NCI-H187 treated with DMSO at 0.1 percent for 48 hours (cell line): ENCODE measurements around the gene APCS.

Experiments used
- DNase-seq: peaks from one replicate; lab custom pipeline; 2025; lab: John Stamatoyannopoulos, UW

APCS gene, protein sequence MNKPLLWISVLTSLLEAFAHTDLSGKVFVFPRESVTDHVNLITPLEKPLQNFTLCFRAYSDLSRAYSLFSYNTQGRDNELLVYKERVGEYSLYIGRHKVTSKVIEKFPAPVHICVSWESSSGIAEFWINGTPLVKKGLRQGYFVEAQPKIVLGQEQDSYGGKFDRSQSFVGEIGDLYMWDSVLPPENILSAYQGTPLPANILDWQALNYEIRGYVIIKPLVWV

DNA sequence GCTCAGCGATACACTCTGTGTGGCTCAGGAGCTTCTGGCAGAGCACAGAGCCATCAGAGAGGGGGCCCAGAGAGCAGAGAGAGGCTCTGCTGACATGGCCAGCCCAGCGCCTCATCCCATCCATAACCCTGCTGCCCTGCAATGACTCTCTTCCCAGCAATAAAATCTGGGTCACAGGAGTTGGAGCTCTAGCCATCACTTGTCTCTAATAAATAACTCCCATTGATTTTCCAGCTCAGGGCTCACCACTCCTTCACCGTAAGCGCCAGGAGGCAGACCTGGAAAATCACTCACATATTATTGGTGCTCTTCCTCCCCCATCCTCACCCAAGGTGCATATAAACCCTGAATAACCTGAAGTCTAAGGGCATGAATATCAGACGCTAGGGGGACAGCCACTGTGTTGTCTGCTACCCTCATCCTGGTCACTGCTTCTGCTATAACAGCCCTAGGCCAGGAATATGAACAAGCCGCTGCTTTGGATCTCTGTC lies at the start of gene APCS:
TSS of gene APCS (plus strand) at position 366 of the 491 bp plus-strand sequence. CDS start at position 462, 96 bp downstream.
- no peak for DNase-seq

GRCh38 chr1:159548126-159548525 lies 39.5 kb upstream of the APCS start:
- no peak for DNase-seq

DNA sequence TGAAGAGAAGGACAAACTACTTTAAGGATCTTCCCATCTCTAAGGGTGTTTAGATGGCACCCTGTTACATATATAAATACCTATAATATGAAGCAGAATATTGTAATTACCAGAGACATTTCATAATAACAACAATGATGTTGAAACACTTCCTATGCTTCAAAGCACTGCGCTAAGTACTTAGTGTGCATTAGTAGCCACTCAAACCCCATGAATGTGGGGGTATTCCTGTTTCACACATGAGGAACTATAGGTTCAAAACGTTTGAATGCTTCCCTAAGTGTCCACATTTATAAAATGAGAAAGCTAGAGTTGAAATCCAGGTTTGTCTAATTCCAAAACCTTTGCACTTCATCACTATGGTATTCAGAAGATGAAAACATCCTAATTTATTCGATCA lies 33.4 kb upstream of the APCS start:
- DNase-seq, result no peak

DNA sequence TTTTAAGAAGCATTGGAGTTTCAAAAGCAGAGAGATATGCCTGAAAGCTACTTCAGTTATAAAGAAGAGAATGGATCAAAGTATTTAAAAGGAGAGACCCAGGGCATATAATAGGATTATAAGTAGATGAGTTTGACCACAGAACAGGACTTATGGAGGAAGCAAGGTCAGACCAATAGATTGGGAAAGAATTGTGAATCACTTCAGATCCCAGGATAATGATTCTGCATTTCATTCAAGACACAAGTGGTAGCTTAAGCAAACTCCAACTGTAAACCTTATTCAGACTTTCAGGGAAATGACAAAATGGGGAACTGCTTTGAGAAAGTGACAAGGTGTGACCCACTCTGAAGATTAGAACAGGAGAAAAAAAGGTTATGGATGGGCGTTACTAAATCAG lies 32.9 kb upstream of the APCS start:
- no peak for DNase-seq

GRCh38 chr1:159556931-159557369 lies 30.7 kb upstream of the APCS start:
- DNase-seq, result no peak

DNA sequence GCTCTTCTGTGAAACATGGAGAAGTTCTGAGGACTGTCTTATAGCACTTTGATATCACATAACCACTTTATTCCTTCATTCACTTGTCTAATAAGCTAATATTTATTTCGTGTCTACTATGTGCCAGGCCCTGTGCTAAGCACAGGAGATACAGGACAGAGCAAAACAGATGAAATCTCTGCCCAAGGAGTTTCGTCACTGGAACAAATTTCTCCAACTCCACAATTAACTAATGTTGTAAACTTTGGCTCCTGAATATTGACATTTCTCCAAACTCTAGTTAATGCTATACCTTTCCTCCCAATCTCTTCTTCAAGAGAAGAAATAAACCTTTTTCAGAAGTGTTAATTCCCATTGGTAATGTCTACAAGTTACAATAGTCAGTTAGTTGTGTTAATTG lies 27.0 kb upstream of the APCS start:
- DNase-seq, result no peak

DNA sequence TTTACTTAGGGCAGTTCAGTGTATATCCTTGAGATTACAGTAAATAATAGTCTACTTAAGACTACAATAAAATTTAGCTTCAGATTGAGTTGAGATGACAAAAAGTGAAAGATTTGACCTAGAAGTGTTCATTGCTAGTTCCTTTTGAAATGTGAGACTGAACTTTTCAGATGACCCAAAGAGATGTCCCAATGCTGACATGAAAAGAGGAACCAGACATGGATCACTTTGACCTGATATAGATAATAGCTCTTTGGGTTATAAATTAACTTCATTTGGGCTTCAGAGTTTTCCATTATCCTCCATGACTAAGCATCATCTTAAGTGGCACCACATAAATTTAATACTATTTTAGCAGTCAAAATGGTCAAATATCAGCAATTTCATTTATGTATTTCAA lies 26.1 kb upstream of the APCS start:
- no peak for DNase-seq

DNA sequence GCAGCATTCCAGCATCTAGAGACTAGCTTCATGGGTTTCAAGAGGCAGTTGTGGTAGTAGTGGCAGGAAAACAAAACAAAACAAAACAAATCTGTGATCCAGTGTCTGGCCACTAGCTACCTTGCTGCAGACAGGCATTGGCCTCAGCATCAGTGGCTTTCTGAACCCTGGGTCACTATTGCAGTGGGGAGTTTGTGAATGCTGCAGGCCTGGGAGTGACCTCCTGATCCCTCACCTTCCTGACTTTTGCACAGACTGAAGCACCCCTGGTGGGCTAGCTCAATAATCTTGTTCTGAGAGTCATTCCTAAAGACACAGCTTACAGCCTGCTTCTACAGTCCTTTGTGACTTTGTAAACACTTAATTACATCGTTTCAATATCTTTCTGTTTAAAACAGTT lies 24.9 kb upstream of the APCS start:
- no peak for DNase-seq

GRCh38 chr1:159577446-159577845 lies 10.2 kb upstream of the APCS start:
- no peak for DNase-seq

- no peak for DNase-seq
Measured at GRCh38 chr1:159580340-159580739, 7.3 kb upstream of the APCS start.

DNA sequence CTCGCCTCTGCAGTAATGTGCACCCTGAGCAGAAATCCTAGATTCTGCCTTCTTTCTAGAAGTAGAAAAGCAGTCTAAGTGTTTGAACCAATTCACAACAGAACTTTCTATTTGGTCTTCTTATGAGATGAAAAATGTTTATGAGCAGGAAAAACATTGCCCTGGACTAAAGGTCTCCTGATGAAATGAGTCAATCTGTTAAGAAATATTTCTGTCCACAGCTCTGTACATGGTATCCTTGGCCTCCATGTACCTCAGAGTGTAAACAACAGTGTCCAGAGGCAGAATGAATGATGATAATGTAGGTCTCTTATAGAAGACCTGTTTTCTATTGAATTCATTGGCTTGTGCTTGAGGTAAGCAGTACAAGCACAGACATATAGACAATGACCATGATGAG lies 6.2 kb upstream of the APCS start:
- DNase-seq, result no peak

DNA sequence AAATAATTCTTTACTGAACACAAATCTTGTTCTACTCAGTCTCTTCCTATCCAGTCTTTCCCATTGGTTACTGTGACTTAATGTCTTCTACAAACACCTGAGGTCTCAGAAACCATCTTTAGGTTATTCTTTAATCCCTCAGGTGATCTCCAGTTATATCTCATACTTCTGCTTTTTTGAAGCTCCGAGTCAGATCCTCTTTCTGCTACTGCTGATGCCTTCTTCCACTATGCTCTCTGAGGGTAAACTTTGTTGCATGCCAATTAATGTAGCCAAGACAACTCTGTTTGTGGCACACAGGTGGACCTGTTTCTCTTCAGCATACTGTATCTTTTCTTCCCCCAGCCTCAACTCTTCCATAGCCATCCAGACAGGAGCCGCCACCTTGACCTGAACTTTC lies 3.1 kb upstream of the APCS start:
- DNase-seq, result no peak

- no peak for DNase-seq
Measured at GRCh38 chr1:159591981-159592380, 4.4 kb downstream of the APCS start.

DNA sequence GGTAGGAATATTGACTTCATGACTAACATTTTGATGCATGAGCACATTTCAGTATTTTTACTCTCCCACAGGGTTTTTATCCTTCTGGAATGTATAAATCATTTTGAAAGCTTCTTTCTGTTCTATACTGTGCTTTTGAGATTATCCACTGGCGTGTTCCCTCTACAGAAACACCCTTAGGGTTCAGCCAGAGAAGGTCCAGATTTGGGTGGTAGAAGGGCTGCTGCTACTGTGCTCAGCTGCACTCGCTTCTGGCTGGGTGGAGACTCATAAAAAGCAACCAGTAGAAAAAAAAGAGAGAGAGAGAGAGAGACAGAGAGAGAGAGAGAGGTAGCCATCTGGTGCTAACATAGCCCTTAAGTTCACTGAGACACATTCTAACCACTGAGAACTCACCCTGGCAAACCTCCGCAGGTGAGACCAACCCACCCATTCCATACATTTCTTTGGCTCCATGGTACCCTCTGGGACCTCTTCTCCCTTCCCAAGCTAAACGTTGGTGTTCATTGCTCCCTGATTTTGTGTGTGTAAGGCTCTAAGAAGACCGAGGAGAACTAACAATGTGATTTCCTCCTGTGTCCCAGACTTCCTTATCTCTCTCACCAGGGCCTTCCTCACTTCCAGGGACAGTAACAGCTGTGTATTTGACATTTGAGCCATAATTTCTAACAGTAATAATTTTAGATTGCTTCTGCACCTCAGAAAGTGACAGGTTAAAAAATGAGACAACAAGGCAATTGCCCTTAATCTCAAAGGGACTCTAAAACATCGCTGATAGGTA lies 7.2 kb downstream of the APCS start:
- no peak for DNase-seq

DNA sequence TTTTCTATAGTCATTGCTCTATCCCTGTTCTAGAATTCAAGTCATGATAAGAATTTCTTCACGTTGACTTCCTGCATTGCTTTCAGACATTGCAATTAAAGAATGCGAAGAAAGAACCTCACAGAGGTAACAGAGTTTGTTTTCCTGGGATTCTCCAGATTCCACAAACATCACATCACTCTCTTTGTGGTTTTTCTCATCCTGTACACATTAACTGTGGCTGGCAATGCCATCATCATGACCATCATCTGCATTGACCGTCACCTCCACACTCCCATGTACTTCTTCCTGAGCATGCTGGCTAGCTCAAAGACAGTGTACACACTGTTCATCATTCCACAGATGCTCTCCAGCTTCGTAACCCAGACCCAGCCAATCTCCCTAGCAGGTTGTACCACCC lies 10.6 kb downstream of the APCS start:
- DNase-seq, result no peak

GRCh38 chr1:159600894-159601293 lies 13.3 kb downstream of the APCS start:
- DNase-seq, result no peak

DNA sequence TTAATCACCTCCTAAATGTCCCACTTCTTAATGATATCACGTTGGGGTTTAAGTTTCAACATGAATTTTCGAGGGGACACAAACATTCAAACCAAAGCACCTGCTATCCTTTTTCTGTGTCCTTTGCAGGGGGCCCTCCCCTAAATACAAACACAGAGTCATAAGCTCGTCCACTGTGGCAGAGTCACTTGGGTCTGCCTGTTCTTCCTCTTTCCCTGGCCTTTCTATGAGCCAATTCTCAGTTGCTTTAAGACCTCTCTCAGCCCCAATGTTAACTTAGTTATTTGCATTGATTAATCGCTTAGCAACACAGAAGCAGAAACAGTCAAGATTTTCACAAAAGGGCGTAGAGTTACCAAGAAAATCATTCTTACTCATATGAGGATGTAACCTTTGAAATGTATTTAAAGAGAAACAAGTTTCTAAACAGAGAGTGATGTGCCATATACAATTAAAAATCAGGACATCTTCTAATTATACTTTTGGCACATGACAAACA lies 14.9 kb downstream of the APCS start:
- DNase-seq, result no peak

DNA sequence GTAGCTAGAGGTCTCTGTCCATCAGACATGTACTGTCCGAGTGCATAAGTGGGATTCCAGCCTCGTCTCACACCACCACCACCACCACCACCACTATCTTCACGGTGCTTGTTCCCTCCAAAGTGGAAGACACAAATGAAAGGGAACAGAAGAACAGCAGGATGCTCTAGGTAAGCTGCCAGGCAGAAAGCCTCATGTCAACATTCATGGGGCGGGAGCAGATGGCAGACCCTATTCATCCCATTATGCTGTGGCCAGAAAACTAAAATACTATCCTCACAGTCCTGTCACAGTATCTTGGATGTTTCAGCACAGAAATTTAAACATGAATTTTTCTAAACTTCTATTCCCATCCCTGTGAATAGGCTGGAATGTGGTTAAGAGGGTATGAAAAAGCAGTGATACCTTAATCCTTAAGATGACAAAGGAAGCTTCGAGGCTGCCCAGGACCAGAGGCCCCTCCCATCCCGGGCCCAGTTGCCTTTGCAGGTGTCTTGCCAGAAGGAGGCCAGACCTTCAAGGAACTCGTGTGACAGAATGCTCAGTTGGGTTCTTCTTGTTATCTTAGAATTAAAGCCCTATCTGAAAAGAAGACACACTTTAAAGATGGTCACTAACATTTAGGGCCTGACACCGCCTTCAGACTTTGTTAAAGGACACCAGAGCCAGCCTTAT lies 24.7 kb downstream of the APCS start:
- DNase-seq, result no peak

DNA sequence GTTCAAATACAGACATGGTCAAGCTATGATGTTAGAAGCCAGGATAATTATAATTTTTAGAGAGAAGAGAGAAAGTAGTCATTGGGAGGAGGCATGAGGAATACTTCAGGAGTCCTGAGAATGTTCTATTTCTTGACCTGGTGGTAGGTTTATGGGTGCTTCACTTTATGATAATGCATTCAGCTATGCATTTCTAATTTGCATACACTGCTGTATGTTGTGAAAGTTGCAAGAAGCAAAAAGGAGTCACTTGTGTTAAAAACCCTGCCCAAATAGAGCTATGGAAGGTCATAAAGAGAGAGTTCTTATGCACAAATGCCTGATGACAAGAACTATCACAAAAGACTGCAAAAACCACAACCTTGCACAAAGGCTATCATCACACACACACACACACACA lies 45.3 kb downstream of the APCS start:
- DNase-seq, result no peak
